Activated naive CD4-positive, alpha-beta T cell treated with anti-CD3 and anti-CD28 coated beads, Interleukin-2, amount 10 ng/mL, durations not matched to agents 7 days and 5 days (primary cell): ENCODE data around the gene VARS2.
A peak's percentile ranks its signal among the peaks of the same experiment; 100 is the strongest.
"Not testable (repeated sequence)": the region's sequence is repeated elsewhere in the genome, so short reads cannot be mapped to it uniquely, and the experiment has no call there.

Experiments used
- CTCF ChIA-PET: fragments of 350-600 bp; sonication (Branson Sonifier 250); formaldehyde crosslinking; loops from one replicate; lab custom pipeline; 2021; ENCODE audit warnings: antibody characterized with exemption; lab: Charles Lee
- DNase-seq: peaks from one replicate; pipeline ENCODE4 v3.0.0-alpha.2; 2020
- H3K27ac Mint-ChIP-seq: one replicate; pipeline ENCODE4 v1.8.0; 2021; ENCODE audit warnings: mild to moderate bottlenecking, moderate library complexity, mixed read lengths
- H3K27me3 Mint-ChIP-seq: one replicate; pipeline ENCODE4 v1.8.0; 2021; ENCODE audit warnings: mild to moderate bottlenecking, mixed read lengths
- H3K36me3 Mint-ChIP-seq: one replicate; pipeline ENCODE4 v1.8.0; 2021; ENCODE audit warnings: mixed read lengths
- H3K4me1 Mint-ChIP-seq: one replicate; pipeline ENCODE4 v1.8.0; 2021; ENCODE audit warnings: mixed read lengths
- H3K4me3 Mint-ChIP-seq: one replicate; pipeline ENCODE4 v1.8.0; 2021; ENCODE audit warnings: mild to moderate bottlenecking, moderate library complexity, mixed read lengths
- H3K9me3 Mint-ChIP-seq: one replicate; pipeline ENCODE4 v1.8.0; 2021; ENCODE audit warnings: mixed read lengths

VARS2 gene

DNA sequence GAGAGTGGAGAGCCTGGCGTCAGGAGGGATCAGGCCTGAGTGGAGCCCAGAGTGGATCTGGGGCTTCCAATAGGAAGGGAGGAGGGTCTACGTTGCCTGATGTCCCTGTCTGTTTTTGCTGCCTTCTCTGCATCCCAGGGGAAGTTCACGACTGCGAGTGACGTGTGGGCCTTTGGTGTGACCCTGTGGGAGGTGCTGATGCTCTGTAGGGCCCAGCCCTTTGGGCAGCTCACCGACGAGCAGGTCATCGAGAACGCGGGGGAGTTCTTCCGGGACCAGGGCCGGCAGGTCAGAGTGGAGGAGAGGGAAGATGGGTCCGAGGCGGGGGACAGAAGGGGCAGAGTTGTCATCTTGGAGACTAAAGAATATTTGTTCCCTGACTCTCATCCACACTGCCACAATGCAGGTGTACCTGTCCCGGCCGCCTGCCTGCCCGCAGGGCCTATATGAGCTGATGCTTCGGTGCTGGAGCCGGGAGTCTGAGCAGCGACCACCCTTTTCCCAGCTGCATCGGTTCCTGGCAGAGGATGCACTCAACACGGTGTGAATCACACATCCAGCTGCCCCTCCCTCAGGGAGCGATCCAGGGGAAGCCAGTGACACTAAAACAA, 15.2 kb upstream of the VARS2 start:
- no peaks in the 10 kb centered on the region for H3K36me3 Mint-ChIP-seq
- peaks cover 11% of the 10 kb centered on the region for H3K27me3 Mint-ChIP-seq
- H3K9me3 Mint-ChIP-seq: no peaks in the 10 kb centered on the region
- no peak overlapping the region for H3K4me3 Mint-ChIP-seq
- CTCF ChIA-PET: interaction anchor here (1.7 kb wide), 1 partner anchor 188 kb away, joined by 4 read pairs; no protein-coding TSS in a partner anchor
- DNase-seq: no peak
- no peak overlapping the region for H3K27ac Mint-ChIP-seq
- H3K4me1 Mint-ChIP-seq: peaks cover 5% of the 10 kb centered on the region

DNA sequence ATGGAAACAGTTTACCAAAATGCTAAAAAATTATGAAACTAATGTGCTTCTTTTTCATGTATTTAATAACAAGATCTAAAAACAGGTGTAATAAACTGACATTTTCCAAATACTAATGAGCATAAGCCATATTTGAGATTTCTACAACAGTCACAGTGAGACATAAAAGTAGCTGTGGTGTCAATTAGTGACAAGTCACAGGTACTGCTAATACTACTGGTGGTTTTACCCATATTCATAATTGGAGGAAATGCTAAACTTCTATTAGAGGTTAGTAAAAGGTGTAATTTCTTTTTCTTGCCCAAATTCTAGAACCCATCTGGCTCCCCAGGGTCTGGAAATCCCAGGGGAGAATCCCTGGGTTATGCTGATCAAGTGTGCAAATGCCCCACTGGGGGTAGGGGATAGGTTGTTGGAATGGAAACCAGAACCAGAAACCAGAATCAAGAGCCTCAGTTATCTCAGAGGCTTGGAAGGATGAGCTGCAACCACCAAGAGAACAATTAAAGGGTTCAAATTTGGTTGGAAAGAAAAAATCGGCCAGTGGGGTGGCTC, 13.1 kb upstream of the VARS2 start:
- Mint-ChIP-seq H3K9me3 (no peaks in the 10 kb centered on the region), H3K27me3 (peaks cover 11% of the 10 kb centered on the region), H3K27ac (no peak overlapping the region), H3K4me3 (no peak overlapping the region), H3K4me1 (peaks cover 5% of the 10 kb centered on the region), H3K36me3 (no peaks in the 10 kb centered on the region)
- DNase-seq: no peak
- CTCF ChIA-PET: interaction anchor here (0.8 to 0.9 kb wide), 2 partner anchors 11 to 179 kb away, joined by 3 to 4 read pairs; no protein-coding TSS in a partner anchor

DNA sequence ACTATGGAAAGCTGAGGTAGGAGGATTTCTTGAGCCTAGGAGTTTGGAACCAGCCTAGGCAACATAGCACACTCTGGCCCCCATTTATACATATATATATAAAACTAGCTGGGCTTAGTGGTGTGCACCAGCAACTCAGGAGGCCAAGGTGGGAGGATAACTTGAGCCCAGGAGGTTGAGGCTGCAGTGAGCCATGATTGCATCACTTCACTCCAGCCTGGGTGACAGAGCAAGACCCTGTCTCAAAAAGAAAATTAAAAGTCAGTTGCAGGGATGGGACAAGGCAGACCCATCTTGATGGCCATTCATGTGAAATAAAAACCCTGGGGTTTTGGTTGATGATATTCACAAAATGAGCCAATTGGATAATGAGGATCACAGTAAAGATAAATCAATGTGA, 12.6 kb upstream of the VARS2 start:
- Mint-ChIP-seq H3K27me3 (peaks cover 11% of the 10 kb centered on the region), H3K9me3 (no peaks in the 10 kb centered on the region), H3K4me1 (peaks cover 5% of the 10 kb centered on the region), H3K36me3 (no peaks in the 10 kb centered on the region), H3K4me3 (no peak overlapping the region), H3K27ac (no peak overlapping the region)
- CTCF ChIA-PET: interaction anchor here (0.8 to 0.9 kb wide), 2 partner anchors 12 to 178 kb away, joined by 3 to 4 read pairs; no protein-coding TSS in a partner anchor
- no peak for DNase-seq

DNA sequence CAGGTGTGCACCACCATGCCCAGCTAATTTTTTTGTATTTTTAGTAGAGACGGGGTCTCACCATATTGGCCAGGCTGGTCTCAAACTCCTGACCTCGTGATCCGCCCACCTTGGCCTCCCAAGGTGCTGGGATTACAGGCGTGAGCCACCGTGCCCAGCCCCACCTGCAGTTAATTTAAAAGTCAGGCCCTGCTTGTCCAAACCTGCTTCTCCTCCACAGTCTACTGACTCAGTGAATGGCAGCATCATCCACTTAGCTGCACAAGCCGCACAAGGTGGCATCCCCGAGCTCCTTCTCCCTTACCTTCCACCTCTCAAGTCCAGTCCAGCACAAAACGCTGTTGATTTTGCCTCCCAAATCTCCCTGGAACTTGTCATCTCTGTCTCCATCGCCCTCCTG, 11.8 kb upstream of the VARS2 start:
- peaks cover 11% of the 10 kb centered on the region for H3K27me3 Mint-ChIP-seq
- H3K4me1 Mint-ChIP-seq, H3K9me3 Mint-ChIP-seq, H3K36me3 Mint-ChIP-seq, H3K27ac Mint-ChIP-seq, DNase-seq, H3K4me3 Mint-ChIP-seq, CTCF ChIA-PET: not testable (repeated sequence)

DNA sequence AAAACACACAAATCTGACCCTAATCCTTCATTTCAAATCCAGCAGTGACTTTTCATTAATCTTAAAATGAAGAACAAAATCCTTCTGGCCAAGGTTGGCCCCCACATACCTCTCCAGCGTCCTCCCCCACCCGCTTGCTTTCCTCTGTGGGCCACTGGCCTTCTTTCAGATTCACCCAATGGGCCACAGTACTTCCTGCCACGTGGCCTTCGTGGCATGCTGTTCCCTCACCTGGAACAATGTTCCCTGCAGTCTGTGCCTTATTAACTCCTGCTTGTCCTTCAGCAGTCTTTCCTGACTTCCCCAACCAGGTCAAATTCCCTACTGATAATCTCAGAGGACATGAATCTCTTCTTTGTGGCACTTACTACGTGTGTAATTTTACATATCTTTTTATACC, 11.3 kb upstream of the VARS2 start:
- H3K9me3 Mint-ChIP-seq: no peaks in the 10 kb centered on the region
- no peak overlapping the region for H3K27ac Mint-ChIP-seq
- peaks cover 11% of the 10 kb centered on the region for H3K27me3 Mint-ChIP-seq
- no peak for DNase-seq
- H3K4me3 Mint-ChIP-seq: no peak overlapping the region
- CTCF ChIA-PET: no interaction called here
- H3K36me3 Mint-ChIP-seq: no peaks in the 10 kb centered on the region
- H3K4me1 Mint-ChIP-seq: peaks cover 13% of the 10 kb centered on the region

DNA sequence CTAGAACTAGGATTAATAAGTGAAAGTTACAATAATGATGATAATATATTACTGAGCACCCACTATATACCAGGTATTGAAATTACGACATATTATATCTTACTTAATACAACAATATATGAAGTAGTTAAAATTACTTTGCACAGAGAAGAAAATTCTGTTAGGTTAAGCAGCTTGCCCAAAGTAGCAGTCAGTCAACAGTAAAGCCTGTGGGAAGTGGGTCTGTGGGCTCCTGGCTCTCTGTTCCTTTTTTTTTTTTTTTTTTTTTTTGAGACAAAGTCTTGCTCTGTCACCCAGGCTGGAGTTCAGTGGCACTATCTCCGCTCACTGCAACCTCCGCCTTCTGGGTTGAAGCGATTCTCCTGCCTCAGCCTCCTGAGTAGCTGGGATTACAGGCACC, 10.8 kb upstream of the VARS2 start:
- Mint-ChIP-seq H3K27ac (no peak overlapping the region), H3K27me3 (peaks cover 11% of the 10 kb centered on the region), H3K4me3 (no peak overlapping the region), H3K4me1 (peaks cover 18% of the 10 kb centered on the region), H3K36me3 (no peaks in the 10 kb centered on the region), H3K9me3 (no peaks in the 10 kb centered on the region)
- CTCF ChIA-PET: no interaction called here
- no peak for DNase-seq

DNA sequence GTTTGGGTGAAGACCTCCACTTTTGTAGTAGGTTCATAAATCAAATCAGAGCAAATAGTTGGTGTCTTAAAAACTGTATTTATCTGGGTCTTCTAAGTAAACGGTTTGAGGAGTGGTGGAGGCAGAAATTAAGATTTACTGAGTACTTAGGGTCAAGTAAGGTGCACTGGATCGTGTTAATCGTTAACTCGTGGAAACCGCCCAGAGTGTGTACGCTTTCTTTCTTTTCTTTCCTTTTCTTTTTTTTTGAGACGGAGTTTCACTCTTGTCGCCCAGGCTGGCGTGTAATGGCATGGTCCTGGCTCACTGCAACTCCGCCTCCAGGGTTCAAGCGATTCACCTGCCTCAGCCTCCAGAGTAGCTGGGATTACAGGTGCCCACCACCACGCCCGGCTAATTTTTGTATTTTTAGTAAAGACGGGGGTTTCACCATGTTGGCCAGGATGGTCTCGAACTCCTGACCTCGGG, 6.7 kb upstream of the VARS2 start:
- not testable (repeated sequence) for DNase-seq, H3K27me3 Mint-ChIP-seq, H3K27ac Mint-ChIP-seq, H3K9me3 Mint-ChIP-seq
- H3K36me3 Mint-ChIP-seq: peaks cover 13% of the 10 kb centered on the region
- CTCF ChIA-PET: interaction anchor here (1.0 to 3.4 kb wide), 8 partner anchors 9 to 190 kb away, joined by 3 to 11 read pairs (median 4); partner anchors contain the start of gene MDC1
- H3K4me3 Mint-ChIP-seq: peak overlapping the region; percentile 97
- H3K4me1 Mint-ChIP-seq: peaks cover 29% of the 10 kb centered on the region

DNA sequence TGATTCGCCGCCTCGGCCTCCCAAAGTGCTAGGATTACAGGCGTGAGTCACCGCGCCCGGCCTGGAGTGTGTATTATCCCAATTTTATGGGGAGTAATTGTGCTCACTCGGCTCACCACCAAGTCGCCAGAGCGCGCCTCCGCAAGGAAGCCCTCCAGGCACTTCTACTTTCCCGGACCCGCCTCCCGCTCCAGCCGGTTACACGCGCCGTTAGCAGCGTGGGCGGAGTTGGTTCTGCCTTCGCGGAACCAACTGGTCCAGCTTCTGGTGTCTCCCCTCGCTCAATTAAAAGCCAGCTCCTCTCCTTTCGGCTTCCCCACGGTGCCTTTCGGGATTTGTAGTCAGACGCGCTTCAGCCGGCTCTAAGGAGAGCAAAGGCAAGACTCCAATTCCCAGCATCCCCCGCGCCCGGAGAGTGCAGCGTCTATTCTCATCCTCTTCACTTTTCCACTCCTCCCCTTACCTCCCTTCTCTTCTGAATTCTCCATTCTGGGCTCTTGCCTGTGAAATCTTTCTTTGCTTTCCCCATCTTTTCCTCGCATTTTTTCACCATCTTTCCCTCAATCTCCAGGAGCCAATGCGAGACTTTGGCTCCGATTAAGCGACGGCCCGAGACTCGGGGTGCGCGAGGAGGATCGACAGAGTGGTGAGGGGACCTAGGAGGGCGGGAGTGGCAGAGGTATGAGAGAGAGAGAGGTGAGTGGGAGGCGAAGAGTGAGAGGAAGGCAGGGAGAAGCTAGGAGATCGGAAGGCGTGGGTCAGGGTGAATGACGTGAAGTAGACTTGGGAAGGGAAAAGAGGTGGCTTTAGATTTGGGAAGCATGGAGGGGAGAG, 6.1 kb upstream of the VARS2 start, which contains the start of gene GTF2H4:
Gene GTF2H4, plus strand, starts transcription at position 450 of the 834 bp plus-strand sequence.
- Mint-ChIP-seq H3K27ac (peak within 1 kb of the TSS; percentile 71), H3K36me3 (peaks cover 20% of the 10 kb centered on the region), H3K4me1 (peaks cover 25% of the 10 kb centered on the region), H3K27me3 (no peaks in the 10 kb centered on the region), H3K9me3 (no peaks in the 10 kb centered on the region), H3K4me3 (peak within 1 kb of the TSS; percentile 97)
- peak; percentile 98 for DNase-seq
- CTCF ChIA-PET: interaction anchor here (0.8 to 3.4 kb wide), 8 partner anchors 8 to 191 kb away, joined by 3 to 11 read pairs (median 4); partner anchors contain the start of gene MDC1

DNA sequence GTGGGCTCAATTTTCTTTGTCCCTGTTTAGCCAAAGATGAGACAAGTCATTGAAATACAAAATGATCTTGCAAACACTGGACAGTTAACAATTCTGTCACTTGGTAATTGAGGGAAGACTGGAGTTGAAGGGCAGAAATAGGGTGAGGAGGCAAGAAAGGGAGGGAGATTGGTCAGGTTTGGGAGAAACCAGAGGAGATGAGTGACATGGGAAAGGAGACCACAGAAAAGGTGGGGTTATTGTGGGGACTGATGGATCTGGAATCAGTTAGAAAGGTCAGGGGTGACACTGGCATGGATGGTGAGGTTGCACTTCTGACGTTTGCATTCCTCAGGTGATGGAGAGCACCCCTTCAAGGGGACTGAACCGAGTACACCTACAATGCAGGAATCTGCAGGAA, 5.3 kb upstream of the VARS2 start:
- Mint-ChIP-seq H3K27me3 (no peaks in the 10 kb centered on the region), H3K27ac (no peak overlapping the region), H3K4me3 (peak overlapping the region; percentile 97), H3K9me3 (no peaks in the 10 kb centered on the region), H3K36me3 (peaks cover 22% of the 10 kb centered on the region), H3K4me1 (peaks cover 32% of the 10 kb centered on the region)
- DNase-seq: no peak
- CTCF ChIA-PET: interaction anchor here (0.8 to 3.4 kb wide), 3 partner anchors 10 to 171 kb away, joined by 3 to 11 read pairs (median 4); no protein-coding TSS in a partner anchor

DNA sequence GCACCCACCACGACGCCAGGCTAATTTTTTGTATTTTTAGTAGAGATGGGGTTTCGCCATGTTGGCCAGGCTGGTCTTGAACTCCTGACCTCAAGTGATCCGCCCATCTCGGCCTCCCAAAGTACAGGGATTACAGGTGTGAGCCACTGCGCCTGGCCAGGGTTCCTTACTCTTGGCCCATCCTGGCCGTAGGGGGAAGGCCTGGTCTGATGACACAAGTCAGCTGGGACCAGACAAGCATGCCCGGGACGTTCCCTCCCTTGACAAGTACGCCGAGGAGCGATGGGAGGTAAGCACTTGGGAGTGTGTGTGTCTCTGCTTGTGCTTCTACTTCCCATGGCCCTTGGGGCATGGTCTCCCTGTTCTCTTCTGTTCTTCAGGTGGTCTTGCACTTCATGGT, 3.6 kb upstream of the VARS2 start:
- CTCF ChIA-PET: interaction anchor here (0.9 to 11.3 kb wide), 3 partner anchors 82 to 172 kb away, joined by 3 to 202 read pairs (median 11); no protein-coding TSS in a partner anchor
- Mint-ChIP-seq H3K4me1 (peaks cover 42% of the 10 kb centered on the region), H3K36me3 (peaks cover 22% of the 10 kb centered on the region)
- DNase-seq, H3K9me3 Mint-ChIP-seq, H3K27me3 Mint-ChIP-seq, H3K4me3 Mint-ChIP-seq, H3K27ac Mint-ChIP-seq: not testable (repeated sequence)

DNA sequence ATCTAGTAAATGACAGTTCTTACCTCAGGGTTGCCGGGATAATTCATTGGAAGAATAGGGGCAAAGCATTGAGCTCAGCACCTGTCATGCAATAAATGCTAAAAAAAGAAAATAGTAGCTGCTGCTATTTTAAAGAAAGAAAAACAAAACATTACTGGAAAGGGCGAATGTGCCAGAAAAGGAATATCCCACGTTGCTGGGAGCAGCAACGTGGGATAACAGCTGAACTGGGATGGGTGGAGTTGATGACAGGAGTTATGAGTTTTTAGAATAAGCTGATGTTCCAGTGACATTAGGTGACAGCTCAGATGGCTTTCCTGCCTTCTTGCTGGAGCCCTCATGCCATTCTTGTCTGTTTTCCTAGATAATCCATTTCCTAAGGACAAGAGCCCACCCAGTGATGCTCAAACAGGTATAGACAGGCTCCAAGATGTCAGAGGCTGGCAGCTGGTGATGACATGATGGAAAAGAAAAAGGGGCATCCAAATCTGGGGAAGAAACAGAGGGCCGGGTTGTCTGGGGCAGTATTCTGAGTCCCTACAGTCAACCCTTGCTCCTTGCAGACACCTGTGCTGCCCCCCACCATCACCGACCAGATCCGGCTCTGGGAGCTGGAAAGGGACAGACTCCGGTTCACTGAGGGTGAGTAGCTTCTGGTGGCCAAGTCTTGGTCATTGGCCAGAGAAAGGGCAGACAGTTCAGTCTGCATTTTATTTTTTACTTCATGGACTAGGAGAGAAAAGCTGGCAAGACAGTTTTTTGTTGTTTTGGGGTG, 1.1 kb upstream of the VARS2 start:
- no peaks in the 10 kb centered on the region for H3K27me3 Mint-ChIP-seq
- H3K9me3 Mint-ChIP-seq: no peaks in the 10 kb centered on the region
- no peak overlapping the region for H3K27ac Mint-ChIP-seq
- H3K4me1 Mint-ChIP-seq: peaks cover 40% of the 10 kb centered on the region
- CTCF ChIA-PET: interaction anchor here (1.0 to 11.3 kb wide), 9 partner anchors 23 to 429 kb away, joined by 3 to 202 read pairs (median 4); partner anchors contain the start of gene DDR1
- no peak for DNase-seq
- peaks cover 26% of the 10 kb centered on the region for H3K36me3 Mint-ChIP-seq
- peak overlapping the region; percentile 88 for H3K4me3 Mint-ChIP-seq

DNA sequence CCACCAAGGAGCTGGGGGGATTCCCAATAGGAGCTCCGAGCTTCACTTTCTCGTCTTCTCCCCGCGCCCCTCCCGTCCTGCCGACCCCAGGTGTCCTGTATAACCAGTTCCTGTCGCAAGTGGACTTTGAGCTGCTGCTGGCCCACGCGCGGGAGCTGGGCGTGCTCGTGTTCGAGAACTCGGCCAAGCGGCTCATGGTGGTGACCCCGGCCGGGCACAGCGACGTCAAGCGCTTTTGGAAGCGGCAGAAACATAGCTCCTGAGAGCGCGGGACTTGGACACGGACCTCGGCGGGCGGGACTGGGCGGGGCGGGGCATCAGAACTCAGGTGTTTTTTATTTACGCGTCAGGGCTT, 340 bp upstream of the VARS2 start:
- H3K27me3 Mint-ChIP-seq: no peaks in the 10 kb centered on the region
- H3K9me3 Mint-ChIP-seq: no peaks in the 10 kb centered on the region
- H3K4me3 Mint-ChIP-seq: peak overlapping the region; percentile 88
- H3K4me1 Mint-ChIP-seq: peaks cover 33% of the 10 kb centered on the region
- CTCF ChIA-PET: interaction anchor here (0.7 to 11.3 kb wide), 12 partner anchors 29 to 430 kb away, joined by 3 to 202 read pairs (median 4); partner anchors contain the start of gene DDR1
- peaks cover 26% of the 10 kb centered on the region for H3K36me3 Mint-ChIP-seq
- DNase-seq: no peak
- H3K27ac Mint-ChIP-seq: peak overlapping the region; percentile 51

DNA sequence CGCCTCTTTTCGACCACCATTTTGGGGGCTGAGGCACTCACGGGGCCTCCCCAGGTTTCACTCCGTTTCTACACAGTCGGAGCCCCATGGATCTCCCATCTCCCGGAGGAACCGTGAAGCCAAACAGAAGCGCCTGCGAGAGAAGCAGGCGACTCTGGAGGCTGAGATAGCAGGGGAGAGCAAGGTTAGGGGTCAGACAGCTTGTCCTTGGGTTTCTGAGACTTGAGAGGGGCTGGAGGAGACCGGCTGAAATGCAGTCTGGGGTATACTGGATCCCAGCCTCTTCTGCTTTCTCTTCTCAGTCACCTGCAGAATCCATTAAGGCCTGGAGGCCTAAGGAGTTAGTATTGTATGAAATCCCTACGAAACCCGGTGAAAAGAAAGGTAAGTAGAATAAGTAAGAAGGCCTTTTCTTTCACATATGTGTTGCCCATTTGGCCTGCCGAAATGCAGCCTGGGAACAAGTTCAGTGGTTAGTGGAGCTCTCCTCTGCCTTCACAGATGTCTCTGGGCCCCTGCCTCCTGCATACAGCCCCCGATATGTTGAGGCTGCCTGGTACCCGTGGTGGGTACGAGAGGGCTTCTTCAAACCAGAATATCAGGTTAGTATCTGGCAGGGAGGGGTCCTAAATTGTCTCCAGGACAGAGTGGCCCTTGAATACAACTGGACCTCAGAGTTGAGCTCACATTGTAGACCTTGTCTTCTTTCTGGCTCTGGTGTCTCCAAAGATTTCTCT, 984 bp downstream of the VARS2 start:
- Mint-ChIP-seq H3K4me3 (peak overlapping the region; percentile 88), H3K9me3 (no peaks in the 10 kb centered on the region), H3K36me3 (peaks cover 29% of the 10 kb centered on the region), H3K4me1 (peaks cover 26% of the 10 kb centered on the region), H3K27ac (peak overlapping the region; percentile 90), H3K27me3 (no peaks in the 10 kb centered on the region)
- DNase-seq: peak; percentile 30
- CTCF ChIA-PET: interaction anchor here (0.8 to 11.3 kb wide), 21 partner anchors 9 to 213 kb away, joined by 3 to 202 read pairs (median 4); partner anchors contain the start of gene MUCL3
